Measurements from ENCODE around the gene IKBKG.

DNA sequence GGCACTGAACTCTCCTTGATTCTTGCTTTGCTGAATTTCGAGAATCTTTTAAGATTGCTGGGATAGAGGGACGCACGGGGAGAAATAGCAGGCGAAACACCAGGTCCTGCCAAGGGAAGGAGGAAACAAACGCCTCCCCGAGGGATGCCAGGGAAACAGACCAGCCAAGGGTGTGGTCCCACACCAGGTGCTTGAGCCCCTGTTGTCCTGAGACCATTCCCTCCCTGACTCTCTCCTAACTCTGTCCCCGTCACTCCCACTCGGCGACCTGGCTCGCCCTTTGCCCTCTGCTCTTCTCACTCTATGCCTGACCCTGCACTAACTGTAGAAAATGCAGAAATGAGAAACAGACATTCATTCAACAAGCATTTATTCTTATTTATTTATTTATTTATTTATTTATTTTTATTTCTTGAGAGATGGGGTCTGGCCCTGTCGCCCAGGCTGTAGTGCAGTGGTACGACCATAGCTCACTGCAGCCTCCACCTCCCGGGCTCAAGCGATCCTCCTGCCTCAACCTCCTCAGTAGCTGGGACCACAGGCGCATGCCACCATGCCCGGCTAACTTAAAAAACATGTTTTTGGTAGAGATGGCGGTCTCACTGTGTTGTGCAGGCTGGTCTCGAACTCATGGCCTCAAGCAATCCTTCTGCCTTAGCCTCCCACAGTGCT is 55.5 kb downstream of the IKBKG start:
- TF ChIP-seq, protein P1, sequence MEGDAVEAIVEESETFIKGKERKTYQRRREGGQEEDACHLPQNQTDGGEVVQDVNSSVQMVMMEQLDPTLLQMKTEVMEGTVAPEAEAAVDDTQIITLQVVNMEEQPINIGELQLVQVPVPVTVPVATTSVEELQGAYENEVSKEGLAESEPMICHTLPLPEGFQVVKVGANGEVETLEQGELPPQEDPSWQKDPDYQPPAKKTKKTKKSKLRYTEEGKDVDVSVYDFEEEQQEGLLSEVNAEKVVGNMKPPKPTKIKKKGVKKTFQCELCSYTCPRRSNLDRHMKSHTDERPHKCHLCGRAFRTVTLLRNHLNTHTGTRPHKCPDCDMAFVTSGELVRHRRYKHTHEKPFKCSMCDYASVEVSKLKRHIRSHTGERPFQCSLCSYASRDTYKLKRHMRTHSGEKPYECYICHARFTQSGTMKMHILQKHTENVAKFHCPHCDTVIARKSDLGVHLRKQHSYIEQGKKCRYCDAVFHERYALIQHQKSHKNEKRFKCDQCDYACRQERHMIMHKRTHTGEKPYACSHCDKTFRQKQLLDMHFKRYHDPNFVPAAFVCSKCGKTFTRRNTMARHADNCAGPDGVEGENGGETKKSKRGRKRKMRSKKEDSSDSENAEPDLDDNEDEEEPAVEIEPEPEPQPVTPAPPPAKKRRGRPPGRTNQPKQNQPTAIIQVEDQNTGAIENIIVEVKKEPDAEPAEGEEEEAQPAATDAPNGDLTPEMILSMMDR (IDR thresholded peaks at IDR 0.05; ENCODE audit: extremely low read depth in 1 of 2, insufficient read depth in 1 of 2, low read depth in 1 of 2, low read length in 2 of 2), result no peak
- TF ChIP-seq POLR2A (IDR thresholded peaks at IDR 0.05; ENCODE audit: low read depth, low read length), result no peak
- no peak for TF ChIP-seq GATA2 (IDR thresholded peaks at IDR 0.05; ENCODE audit: insufficient read depth, insufficient read length, low read depth, low read length)
- TF ChIP-seq, protein P2, sequence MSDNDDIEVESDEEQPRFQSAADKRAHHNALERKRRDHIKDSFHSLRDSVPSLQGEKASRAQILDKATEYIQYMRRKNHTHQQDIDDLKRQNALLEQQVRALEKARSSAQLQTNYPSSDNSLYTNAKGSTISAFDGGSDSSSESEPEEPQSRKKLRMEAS (IDR thresholded peaks at IDR 0.05; ENCODE audit: insufficient read depth, insufficient read length), result no peak
- TF ChIP-seq FOS (IDR thresholded peaks at IDR 0.05; ENCODE audit: borderline replicate concordance, insufficient read depth, low read length), result no peak

Data from endothelial cell of umbilical vein (primary cell).